GM21576 (cell line): Measurements from ENCODE around the gene HECW1.

Experiments
- ATAC-seq: cut with Tn5 transposase; IDR thresholded peaks from one replicate; pipeline ENCODE4 v1.9.1; 2021; ENCODE audit warnings: mild to moderate bottlenecking, moderate library complexity; ENCODE audit not compliant: unreplicated experiment

The HECW1 gene

GRCh38 chr7:43486634-43487033 lies 374.2 kb downstream of the HECW1 start:
- no peak for ATAC-seq

DNA sequence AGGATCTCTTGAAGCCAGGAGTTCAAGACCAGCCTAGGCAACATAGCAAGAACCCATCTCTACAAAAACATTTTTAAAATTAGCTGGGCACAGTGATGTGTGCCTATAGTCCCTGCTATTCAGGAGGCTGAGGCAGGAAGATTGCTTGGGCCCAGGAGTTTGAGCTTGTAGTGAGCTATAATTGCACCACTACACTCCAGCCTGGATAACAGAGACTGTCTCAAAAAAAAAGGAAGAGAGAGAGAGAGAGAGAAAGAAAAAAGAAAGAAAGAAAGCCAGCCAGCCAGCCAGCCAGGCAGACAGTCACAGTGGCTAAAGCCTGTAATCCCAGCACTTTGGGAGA lies 375.3 kb downstream of the HECW1 start:
- ATAC-seq = no peak

- no peak for ATAC-seq
These were observed 376.8 kb downstream of the HECW1 start for GRCh38 chr7:43489257-43489656.

DNA sequence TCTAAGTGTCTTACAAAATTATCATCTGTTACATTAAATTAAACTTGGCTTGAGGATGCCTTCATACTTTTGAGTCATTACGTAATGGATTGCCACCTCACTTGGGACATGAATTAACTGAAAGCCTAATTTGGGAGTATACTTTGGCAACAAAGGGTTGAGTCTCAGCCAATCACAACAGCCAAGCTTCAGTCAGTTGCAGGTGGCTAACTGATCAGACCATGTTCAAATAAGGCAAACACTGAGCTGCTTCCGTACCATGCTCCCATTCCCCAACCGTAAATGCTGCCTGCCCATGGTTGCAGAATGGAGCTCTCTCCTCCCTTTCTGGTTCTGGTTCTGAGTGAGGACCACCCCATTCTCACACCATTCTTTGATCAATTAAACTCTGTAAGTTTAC lies 377.6 kb downstream of the HECW1 start:
- no peak for ATAC-seq

GRCh38 chr7:43491123-43491522 lies 378.7 kb downstream of the HECW1 start:
- ATAC-seq = no peak

DNA sequence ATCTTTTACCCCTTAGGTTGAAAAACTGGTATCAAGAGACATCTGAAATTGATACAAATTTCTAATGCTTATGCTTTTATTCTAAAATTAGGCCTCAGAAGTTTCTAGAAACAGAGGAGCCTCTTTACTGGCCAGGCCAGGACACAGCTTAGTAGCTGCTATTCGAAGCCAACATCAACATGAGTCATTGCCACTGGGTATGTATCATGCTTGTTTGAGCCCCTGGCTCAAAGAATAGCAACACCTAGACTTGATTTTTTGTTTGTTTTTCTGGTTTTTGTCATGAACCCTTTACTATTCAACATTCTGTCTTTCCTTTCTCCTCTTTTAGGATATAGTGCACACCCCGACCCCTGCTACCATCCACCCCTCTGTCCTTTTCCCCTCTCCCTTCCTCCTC lies 379.5 kb downstream of the HECW1 start:
- ATAC-seq = no peak

GRCh38 chr7:43492896-43493295 lies 380.4 kb downstream of the HECW1 start:
- ATAC-seq = no peak

- ATAC-seq = no peak
These were observed 383.1 kb downstream of the HECW1 start for GRCh38 chr7:43495572-43495971.

- no peak for ATAC-seq
These were observed 384.1 kb downstream of the HECW1 start for GRCh38 chr7:43496596-43496995.

DNA sequence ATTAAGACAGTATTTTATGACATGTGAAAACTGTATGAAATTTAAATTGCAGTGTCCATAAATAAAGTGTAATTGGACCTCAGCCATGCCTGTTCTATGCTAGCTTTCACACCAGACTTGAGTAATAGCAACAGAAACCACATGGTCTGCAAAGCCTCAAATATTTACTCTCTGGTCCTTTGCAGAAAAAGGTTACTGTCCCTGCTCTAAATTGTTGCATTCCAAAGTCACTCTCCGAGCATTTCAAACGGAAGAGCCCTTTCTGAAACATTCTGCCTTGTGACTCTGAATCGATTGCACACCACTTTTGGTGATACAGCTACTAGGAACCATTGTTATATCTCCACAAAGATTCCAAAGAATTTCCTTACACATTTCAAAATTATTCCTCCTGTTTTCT lies 389.4 kb downstream of the HECW1 start:
- ATAC-seq = no peak

GRCh38 chr7:43502941-43503340 lies 390.5 kb downstream of the HECW1 start:
- ATAC-seq = no peak

DNA sequence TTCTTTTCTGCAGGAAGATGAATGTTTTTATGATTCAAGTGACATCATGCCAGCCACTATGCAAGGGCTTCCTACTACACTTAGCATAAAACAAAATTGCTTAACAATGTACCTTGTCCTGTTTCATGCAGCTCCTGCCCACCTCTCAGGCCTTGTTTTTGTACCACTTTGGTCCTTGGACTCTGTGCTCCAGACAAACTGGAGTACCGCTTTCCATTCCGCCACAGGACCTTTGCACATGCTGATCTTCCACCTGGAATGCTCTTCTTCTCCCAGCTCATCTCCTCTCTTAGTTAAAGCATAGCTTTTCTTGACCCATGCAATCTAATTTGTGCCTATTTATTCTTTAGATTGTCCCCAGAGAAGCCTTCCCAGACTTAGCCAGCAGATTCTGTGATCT lies 393.0 kb downstream of the HECW1 start:
- no peak for ATAC-seq

- no peak for ATAC-seq
These were observed 394.0 kb downstream of the HECW1 start for GRCh38 chr7:43506460-43506859.

GRCh38 chr7:43508461-43508860 lies 396.0 kb downstream of the HECW1 start:
- no peak for ATAC-seq

GRCh38 chr7:43509906-43510305 lies 397.5 kb downstream of the HECW1 start:
- ATAC-seq = no peak

GRCh38 chr7:43511029-43511428 lies 398.6 kb downstream of the HECW1 start:
- no peak for ATAC-seq

GRCh38 chr7:43511769-43512515 lies 399.5 kb downstream of the HECW1 start:
- no peak for ATAC-seq

DNA sequence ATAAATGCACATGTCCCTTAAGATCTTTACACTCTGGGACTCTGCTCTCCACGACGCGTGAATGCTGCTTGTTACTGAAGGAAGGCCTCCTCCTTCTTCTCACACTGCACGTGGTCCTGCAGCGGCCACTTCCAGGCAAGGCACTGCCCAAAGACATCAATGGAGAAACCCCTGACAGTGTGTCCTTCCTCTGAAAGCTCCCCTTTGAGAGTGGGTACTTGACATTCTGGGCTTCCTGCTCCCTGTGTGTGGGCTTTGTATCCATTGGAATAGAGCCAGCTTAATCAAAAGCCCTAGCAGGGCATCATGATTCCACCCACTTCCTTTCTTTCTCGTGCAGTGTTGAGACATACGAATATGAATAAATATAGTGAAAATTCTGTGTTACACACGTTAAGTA lies 400.8 kb downstream of the HECW1 start:
- ATAC-seq = no peak

DNA sequence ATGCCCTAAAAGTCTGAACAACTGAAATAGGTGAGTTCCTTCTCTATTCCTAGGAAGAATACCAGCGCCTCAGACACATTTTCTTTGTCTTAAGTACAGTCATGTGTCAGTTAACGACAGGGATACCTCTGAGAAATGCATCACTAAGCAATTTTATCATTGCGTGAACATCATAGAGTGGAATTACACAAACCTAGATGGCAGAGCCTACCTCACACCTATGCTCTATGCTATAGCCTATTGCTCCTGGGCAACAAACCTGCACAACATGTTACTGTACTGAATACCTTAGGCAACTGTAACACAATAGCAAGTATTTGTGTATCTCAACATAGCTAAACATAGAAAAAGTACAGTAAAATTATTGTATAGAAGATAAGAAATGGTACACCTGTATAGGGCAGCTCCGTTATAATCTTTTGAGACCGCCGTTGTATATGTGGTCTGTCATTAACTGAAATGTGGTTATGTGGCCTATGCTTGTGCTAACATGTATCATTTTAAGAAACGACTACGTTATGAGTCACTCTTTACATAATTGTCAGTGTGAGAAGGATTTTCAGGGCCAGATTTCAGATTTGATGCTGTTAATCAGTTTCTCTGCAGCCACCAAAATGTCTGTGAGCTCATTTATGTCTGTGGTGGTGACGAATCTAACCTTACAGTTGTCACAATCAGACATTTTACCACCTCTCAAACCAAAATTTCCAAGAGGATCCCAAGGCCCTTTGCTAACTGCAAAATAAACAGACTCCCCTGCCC lies 404.3 kb downstream of the HECW1 start:
- no peak for ATAC-seq

DNA sequence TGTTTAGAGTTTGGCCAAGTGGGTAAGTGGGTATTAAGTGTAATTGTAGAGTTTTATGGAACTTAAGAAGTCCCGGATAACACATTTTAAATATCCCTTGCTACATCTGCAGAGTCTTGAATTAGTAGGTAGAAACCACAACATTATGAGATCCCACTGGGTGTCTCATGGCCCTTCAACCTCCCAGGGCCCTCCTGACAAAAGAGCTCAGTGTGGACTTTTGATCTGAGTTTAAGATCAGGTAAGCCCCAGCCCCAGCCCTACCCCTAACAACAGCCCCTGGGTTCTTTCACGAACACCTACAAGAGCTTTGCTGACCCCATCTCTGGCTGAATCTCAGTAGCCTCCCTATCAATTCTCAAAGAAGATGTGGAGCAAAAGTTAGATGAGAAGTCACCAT lies 405.0 kb downstream of the HECW1 start:
- ATAC-seq = no peak

- ATAC-seq = no peak
These were observed 407.8 kb downstream of the HECW1 start for GRCh38 chr7:43520201-43520600.

DNA sequence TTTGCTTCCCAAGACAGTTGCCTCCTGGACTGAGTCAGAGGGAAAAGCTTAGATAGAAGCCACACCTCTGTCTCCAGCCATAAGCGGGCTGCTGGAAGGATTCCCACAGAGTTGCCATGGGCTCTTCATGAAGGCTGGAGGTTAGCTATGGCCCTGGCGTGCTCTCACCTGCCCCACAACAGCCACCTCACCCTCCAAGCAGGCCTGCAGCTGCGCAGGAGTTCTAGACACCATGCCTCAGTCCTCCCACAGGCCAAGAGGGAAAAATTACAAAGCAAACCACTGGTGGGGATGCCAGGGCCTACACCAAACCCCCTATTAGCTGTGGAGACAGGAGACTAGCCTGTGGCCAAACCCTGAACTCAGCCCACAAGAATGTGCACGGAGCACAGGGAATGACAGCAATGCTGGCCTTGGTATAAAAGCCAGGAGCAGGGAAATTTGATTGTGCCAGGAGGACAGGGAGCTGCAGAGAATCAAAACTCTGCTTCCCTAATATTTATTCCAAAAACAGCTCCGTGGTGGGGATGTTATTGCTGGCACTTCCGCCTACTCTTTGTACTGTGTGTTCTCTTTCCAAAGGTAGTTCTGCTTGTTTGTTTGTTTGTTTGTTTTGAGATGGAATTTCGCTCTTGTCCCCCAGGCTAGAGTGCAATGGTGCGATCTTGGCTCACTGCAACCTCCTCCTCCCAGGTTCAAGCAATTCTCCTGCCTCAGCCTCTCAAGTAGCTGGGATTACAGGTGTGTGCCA lies 410.1 kb downstream of the HECW1 start:
- ATAC-seq = no peak
